Progenitor cell of endocrine pancreas (in vitro differentiated cells): ENCODE data around the gene TLE1. TPM values are rescaled to one million over a fixed set of nuclear protein-coding genes. Genes with fewer than 3 reads are reported as not detected.

Experiments used
- DNase-seq: peaks from one replicate; pipeline ENCODE4 v3.0.0; 2021; ENCODE audit warnings: low spot score; ENCODE audit not compliant: unreplicated experiment
- H3K27ac Mint-ChIP-seq: 2 replicates; pipeline ENCODE4 v1.8.0; 2021; ENCODE audit warnings: mild to moderate bottlenecking, moderate library complexity, mixed read lengths
- H3K27me3 Mint-ChIP-seq: 2 replicates; pipeline ENCODE4 v1.8.0; 2021; ENCODE audit warnings: mixed read lengths
- H3K36me3 Mint-ChIP-seq: 2 replicates; pipeline ENCODE4 v1.8.0; 2022; ENCODE audit warnings: mixed read lengths; ENCODE audit not compliant: insufficient read depth
- H3K4me1 Mint-ChIP-seq: 2 replicates; pipeline ENCODE4 v1.8.0; 2021; ENCODE audit warnings: low read depth, mixed read lengths
- H3K4me3 Mint-ChIP-seq: 2 replicates; pipeline ENCODE4 v1.8.0; 2021; ENCODE audit warnings: low read depth, mild to moderate bottlenecking, moderate library complexity, mixed read lengths
- H3K9me3 Mint-ChIP-seq: 2 replicates; pipeline ENCODE4 v1.8.0; 2021; ENCODE audit warnings: low read depth, mixed read lengths
- total RNA-seq: library from RNA; stranded (reverse); gene quantifications from 2 replicates; pipeline ENCODE4 v1.2.1, GENCODE V29; 2021
- TF ChIP-seq, protein P1 (sequence below): fragments of 200-600 bp; sonication (generic); IDR thresholded peaks from one replicate; pipeline ENCODE4 v1.5.0; 2021; ENCODE audit warnings: antibody characterized with exemption, mild to moderate bottlenecking; ENCODE audit not compliant: unreplicated experiment

The TLE1 gene
- total RNA-seq, 1 donor from 2014 or later: 68.7 TPM

DNA sequence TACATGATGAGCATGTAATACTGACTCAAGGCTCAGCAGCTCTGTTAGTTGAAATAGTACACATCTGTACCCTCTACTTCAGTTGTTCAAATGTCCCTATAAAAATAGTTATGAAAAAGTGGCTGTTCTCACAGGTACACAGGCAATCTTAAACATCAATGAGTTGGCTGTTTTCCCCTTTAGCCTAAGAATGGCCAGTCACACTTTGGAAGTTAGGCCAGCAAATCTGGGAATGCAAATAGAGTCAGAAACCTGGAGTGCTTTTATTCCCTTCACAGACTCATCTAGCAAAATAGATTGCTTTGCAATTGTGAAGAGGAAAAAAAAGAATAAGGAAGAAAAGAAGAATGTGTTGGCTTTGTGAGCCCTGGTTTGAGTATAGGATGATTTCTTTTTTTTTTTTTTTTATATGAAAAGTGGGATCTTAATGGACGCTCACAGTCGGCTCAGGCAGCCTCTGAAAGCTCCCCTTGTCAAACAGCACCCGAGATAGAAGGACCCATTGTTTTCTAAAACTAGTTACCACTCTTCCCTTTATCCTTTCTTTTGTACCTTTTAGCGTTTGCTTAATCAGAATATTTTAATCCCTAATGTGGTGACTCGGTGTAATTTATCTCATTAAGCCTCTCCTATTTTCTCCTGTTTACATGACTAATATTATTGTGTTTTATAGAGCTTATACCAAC is 27.9 kb upstream of the TLE1 start:
- TF ChIP-seq, protein P1, sequence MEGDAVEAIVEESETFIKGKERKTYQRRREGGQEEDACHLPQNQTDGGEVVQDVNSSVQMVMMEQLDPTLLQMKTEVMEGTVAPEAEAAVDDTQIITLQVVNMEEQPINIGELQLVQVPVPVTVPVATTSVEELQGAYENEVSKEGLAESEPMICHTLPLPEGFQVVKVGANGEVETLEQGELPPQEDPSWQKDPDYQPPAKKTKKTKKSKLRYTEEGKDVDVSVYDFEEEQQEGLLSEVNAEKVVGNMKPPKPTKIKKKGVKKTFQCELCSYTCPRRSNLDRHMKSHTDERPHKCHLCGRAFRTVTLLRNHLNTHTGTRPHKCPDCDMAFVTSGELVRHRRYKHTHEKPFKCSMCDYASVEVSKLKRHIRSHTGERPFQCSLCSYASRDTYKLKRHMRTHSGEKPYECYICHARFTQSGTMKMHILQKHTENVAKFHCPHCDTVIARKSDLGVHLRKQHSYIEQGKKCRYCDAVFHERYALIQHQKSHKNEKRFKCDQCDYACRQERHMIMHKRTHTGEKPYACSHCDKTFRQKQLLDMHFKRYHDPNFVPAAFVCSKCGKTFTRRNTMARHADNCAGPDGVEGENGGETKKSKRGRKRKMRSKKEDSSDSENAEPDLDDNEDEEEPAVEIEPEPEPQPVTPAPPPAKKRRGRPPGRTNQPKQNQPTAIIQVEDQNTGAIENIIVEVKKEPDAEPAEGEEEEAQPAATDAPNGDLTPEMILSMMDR: no peak
- Mint-ChIP-seq H3K27ac (peak overlapping the region; percentile 6), H3K4me1 (peaks cover 19% of the 10 kb centered on the region), H3K4me3 (no peak overlapping the region), H3K9me3 (no peaks in the 10 kb centered on the region), H3K27me3 (peaks cover 7% of the 10 kb centered on the region), H3K36me3 (no peaks in the 10 kb centered on the region)
- no peak for DNase-seq

DNA sequence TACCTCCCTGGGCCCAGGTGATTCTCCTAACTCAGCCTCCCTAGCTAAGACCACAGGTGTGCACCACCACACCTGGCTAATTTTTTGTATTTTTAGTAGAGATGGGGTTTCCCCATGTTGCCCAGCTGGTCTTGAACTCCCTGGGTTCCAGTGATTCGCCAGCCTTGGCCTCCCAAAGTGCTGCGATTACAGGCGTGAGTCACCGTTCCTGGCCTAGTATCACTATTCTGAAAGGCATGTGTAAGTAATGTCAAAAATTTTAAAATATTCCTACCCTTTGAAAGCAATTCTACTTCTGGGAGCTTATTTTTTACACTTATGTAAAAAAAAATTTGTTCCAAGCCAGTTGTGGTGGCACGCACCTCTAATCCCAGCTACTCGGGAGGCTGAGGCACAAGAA is 27.1 kb upstream of the TLE1 start:
- Mint-ChIP-seq H3K27me3 (peaks cover 7% of the 10 kb centered on the region), H3K4me1 (peaks cover 22% of the 10 kb centered on the region), H3K4me3 (no peak overlapping the region), H3K27ac (peak overlapping the region; percentile 49), H3K36me3 (no peaks in the 10 kb centered on the region), H3K9me3 (no peaks in the 10 kb centered on the region)
- DNase-seq: no peak
- TF ChIP-seq, protein P1: no peak

DNA sequence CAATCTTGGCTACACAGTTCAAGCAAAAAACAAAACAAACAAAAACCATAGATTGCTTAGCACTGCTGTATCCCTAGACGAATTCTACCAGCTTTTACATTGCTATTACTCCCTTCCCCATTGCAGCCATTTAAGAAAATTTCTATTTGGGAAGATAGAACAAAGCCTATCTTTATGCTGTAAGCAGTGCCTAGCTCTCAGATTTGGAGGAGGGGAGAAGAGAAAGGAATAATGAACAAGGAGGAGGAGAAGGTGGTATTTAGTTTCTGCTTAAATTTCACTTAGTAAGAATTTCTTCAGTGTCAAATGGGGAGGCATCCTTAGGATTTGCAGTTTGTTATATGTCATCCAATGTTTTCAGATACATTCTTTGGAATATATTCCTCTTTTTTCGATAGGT is 16.2 kb upstream of the TLE1 start:
- no peak overlapping the region for H3K4me3 Mint-ChIP-seq
- H3K4me1 Mint-ChIP-seq: peaks cover 2% of the 10 kb centered on the region
- no peak overlapping the region for H3K27ac Mint-ChIP-seq
- H3K9me3 Mint-ChIP-seq: no peaks in the 10 kb centered on the region
- no peak for DNase-seq
- H3K36me3 Mint-ChIP-seq: no peaks in the 10 kb centered on the region
- H3K27me3 Mint-ChIP-seq: no peaks in the 10 kb centered on the region
- TF ChIP-seq, protein P1: no peak

DNA sequence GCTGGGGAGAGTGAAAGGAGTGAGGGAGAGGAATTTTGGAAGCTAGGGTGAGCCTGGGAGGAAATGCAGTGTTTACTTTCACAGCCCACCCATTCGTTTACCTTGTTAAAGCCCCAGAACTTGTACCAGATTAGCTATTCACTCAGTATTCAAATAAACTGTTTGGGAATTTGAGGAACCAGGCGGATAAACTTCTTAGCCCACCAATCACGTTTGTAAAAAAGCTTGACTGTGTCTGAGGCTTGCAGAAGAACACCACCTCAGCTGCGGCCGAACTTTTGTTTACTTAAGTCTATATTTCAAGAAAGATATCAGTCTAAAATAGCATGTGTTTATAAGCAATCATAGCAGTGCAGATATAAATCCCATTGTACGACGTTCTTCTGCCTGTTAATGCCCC is 5.2 kb upstream of the TLE1 start:
- H3K4me3 Mint-ChIP-seq: peak overlapping the region; percentile 27
- TF ChIP-seq, protein P1: no peak
- H3K9me3 Mint-ChIP-seq: no peaks in the 10 kb centered on the region
- H3K4me1 Mint-ChIP-seq: peaks cover 30% of the 10 kb centered on the region
- H3K27ac Mint-ChIP-seq: peak overlapping the region; percentile 46
- no peaks in the 10 kb centered on the region for H3K36me3 Mint-ChIP-seq
- no peaks in the 10 kb centered on the region for H3K27me3 Mint-ChIP-seq
- DNase-seq: no peak

DNA sequence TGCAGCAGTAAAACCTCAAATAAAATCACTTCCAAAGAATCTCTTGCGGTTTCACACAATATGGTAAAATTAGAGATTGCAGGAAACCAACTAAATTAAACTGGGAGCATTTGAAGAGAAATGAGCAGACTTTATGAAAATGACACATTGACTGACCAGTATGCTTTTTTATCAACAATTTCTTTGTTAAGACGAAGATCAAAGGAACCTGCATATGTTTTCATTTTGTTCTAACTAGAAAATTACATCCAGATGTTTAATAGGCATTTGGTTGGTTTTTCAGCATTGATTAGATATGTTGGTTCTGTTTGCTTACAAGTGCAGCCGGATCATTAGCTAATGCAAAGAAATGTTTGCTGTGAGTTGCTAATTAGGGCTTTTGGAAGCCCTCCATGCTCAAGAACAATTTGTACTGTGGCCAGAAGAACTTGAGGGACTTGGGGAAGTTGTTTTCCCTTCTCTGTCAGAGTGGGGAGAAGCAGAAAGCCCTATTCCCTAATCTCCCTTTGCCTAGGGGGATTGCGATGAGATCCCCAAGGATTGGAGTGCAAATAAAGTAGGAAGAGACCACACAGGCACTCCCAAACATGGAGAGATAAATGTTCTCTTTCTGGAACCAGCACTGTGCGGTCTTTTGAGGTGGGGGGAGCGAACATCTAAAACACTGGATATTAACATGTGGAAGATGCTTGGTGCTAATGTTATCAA is 4.5 kb upstream of the TLE1 start:
- Mint-ChIP-seq H3K27me3 (no peaks in the 10 kb centered on the region), H3K36me3 (no peaks in the 10 kb centered on the region), H3K9me3 (no peaks in the 10 kb centered on the region), H3K4me3 (no peak overlapping the region), H3K4me1 (peaks cover 30% of the 10 kb centered on the region), H3K27ac (no peak overlapping the region)
- TF ChIP-seq, protein P1: no peak
- no peak for DNase-seq
